Common myeloid progenitor, CD34-positive (primary cell): Measurements from ENCODE around the gene GNPDA1.

Experiments
- CTCF ChIA-PET: fragments of 350-600 bp; sonication (Branson Sonifier 250); formaldehyde crosslinking; loops from one replicate; lab custom pipeline; 2021; ENCODE audit warnings: antibody characterized with exemption; lab: Charles Lee
- POLR2A ChIA-PET: fragments of 350-600 bp; sonication (Branson Sonifier 250); formaldehyde crosslinking; loops from one replicate; lab custom pipeline; 2021; ENCODE audit warnings: antibody characterized with exemption; lab: Charles Lee
- DNase-seq, 3 donors: peaks; one replicate each; pipeline versions ENCODE4 v3.0.0 to v3.0.0-alpha.2; 2013
- H3K27ac ChIP-seq, 2 experiments: 1 replicate in 1 of 2; 2 replicates in 1 of 2; pipeline ENCODE4 v1.7.0; 2013; ENCODE audit warnings: inconsistent platforms in 2 of 2, low read length in 2 of 2, mild to moderate bottlenecking in 2 of 2, low read depth in 1 of 2, moderate library complexity in 1 of 2; ENCODE audit not compliant: severe bottlenecking in 2 of 2, insufficient read depth in 1 of 2, poor library complexity in 1 of 2
- H3K27me3 ChIP-seq, 5 experiments: replicated peaks in 2 of 5; 1 replicate in 3 of 5; 2 replicates in 2 of 5; pipeline versions ENCODE4 v1.6.1 to v1.7.0; 2013; ENCODE audit warnings: low read length in 4 of 5, mild to moderate bottlenecking in 2 of 5, moderate library complexity in 2 of 5, inconsistent platforms in 1 of 5; ENCODE audit not compliant: insufficient read depth in 5 of 5, control insufficient read depth in 4 of 5
- H3K36me3 ChIP-seq, 4 experiments: 1 replicate in 2 of 4; 2 replicates in 2 of 4; pipeline versions ENCODE4 v1.6.1 to v1.7.0; 2013; ENCODE audit warnings: low read length in 3 of 4, control low read depth in 1 of 4, mild to moderate bottlenecking in 1 of 4; ENCODE audit not compliant: control insufficient read depth in 4 of 4, insufficient read depth in 4 of 4
- H3K4me1 ChIP-seq, 4 experiments: 1 replicate in 3 of 4; 2 replicates in 1 of 4; pipeline versions ENCODE4 v1.6.1 to v1.7.1; 2013; ENCODE audit warnings: low read length in 3 of 4, mild to moderate bottlenecking in 3 of 4, control low read depth in 1 of 4, inconsistent platforms in 1 of 4, moderate library complexity in 1 of 4; ENCODE audit not compliant: control insufficient read depth in 4 of 4, insufficient read depth in 4 of 4; ENCODE audit errors: control extremely low read depth in 1 of 4
- H3K4me3 ChIP-seq, 7 experiments: 1 replicate in 4 of 7; 2 replicates in 3 of 7; pipeline versions ENCODE4 v1.5.1 to v1.7.0; 2013; ENCODE audit warnings: mild to moderate bottlenecking in 7 of 7, low read length in 6 of 7, moderate library complexity in 6 of 7, inconsistent platforms in 2 of 7, low read depth in 2 of 7, control low read depth in 1 of 7; ENCODE audit not compliant: insufficient read depth in 4 of 7, control insufficient read depth in 1 of 7; ENCODE audit errors: extremely low read depth in 1 of 7
- H3K9me3 ChIP-seq, 5 experiments: 1 replicate in 4 of 5; 2 replicates in 1 of 5; pipeline versions ENCODE4 v1.6.1 to v1.7.1; 2013; ENCODE audit warnings: low read length in 4 of 5, mild to moderate bottlenecking in 2 of 5, inconsistent platforms in 1 of 5, low read depth in 1 of 5, moderate library complexity in 1 of 5; ENCODE audit not compliant: control insufficient read depth in 4 of 5, insufficient read depth in 2 of 5; ENCODE audit errors: control extremely low read depth in 1 of 5
- WGBS: methylation state at CpG from one replicate; pipeline ENCODE4 v1.1.5; 2013; ENCODE audit not compliant: insufficient coverage; 5-methylcytosine and 5-hydroxymethylcytosine counted together

Gene GNPDA1

GRCh38 chr5:141995656-141996055 lies 17.2 kb downstream of the GNPDA1 start:
- H3K27me3 ChIP-seq, result no peaks in the 10 kb centered on the region
- no peak overlapping the region for H3K27ac ChIP-seq
- 100% methylated on average over 3 of the region's 3 CpGs for WGBS
- no peak for DNase-seq
- ChIA-PET CTCF (interaction anchor here (0.8 to 2.0 kb wide), 4 partner anchors 15 to 152 kb away, joined by 3 to 15 read pairs (median 7); no protein-coding TSS in a partner anchor), POLR2A (no interaction called here)
- H3K4me3 ChIP-seq, result no peak overlapping the region
- H3K9me3 ChIP-seq, result no peaks in the 10 kb centered on the region
- H3K36me3 ChIP-seq, result peaks cover 7 to 31% (median 17%) of the 10 kb centered on the region in 4 experiments
- H3K4me1 ChIP-seq, result no peaks in the 10 kb centered on the region

GRCh38 chr5:141994511-141995136 lies 18.2 kb downstream of the GNPDA1 start:
- DNase-seq, result no peak
- CTCF ChIA-PET, result interaction anchor here (0.8 to 2.1 kb wide), 6 partner anchors 9 to 153 kb away, joined by 3 to 15 read pairs (median 6); no protein-coding TSS in a partner anchor
- POLR2A ChIA-PET, result no interaction called here

GRCh38 chr5:141992349-141992963 lies 20.4 kb downstream of the GNPDA1 start:
- Histone ChIP-seq H3K36me3 (peaks cover 8 to 34% (median 20%) of the 10 kb centered on the region in 4 experiments), H3K4me1 (no peaks in the 10 kb centered on the region), H3K27ac (no peak overlapping the region), H3K27me3 (no peaks in the 10 kb centered on the region), H3K4me3 (no peak overlapping the region), H3K9me3 (no peaks in the 10 kb centered on the region)
- ChIA-PET CTCF (interaction anchor here (0.7 to 6.4 kb wide), 17 partner anchors 11 to 301 kb away, joined by 3 to 163 read pairs (median 4); no protein-coding TSS in a partner anchor), POLR2A (interaction anchor here (1.0 kb wide), 1 partner anchor 24 kb away, joined by 3 read pairs; the partner anchor contains the start of gene RNF14)
- WGBS, result no CpG with 5 or more reads among the region's 2 CpGs
- DNase-seq, result peak; percentile 68 to 83 (median 72)

More at GRCh38 chr5:141994511-141995136, 18.2 kb downstream of the GNPDA1 start:
- Histone ChIP-seq H3K9me3 (no peaks in the 10 kb centered on the region), H3K27ac (no peak overlapping the region), H3K27me3 (no peaks in the 10 kb centered on the region), H3K4me1 (no peaks in the 10 kb centered on the region), H3K36me3 (peaks cover 8 to 32% (median 18%) of the 10 kb centered on the region in 4 experiments), H3K4me3 (no peak overlapping the region)
- 75% methylated on average over 4 of the region's 4 CpGs for WGBS

GRCh38 chr5:141989720-141990119 lies 23.1 kb downstream of the GNPDA1 start:
- no CpG with 5 or more reads among the region's 1 CpG for WGBS
- Histone ChIP-seq H3K4me1 (no peaks in the 10 kb centered on the region), H3K36me3 (peaks cover 16 to 58% (median 29%) of the 10 kb centered on the region in 4 experiments), H3K27ac (no peak overlapping the region), H3K4me3 (no peak overlapping the region), H3K27me3 (no peaks in the 10 kb centered on the region), H3K9me3 (no peaks in the 10 kb centered on the region)
- ChIA-PET CTCF (interaction anchor here (0.7 to 6.4 kb wide), 17 partner anchors 9 to 709 kb away, joined by 3 to 163 read pairs (median 6); partner anchors contain the start of gene RNF14), POLR2A (no interaction called here)
- no peak for DNase-seq

- Histone ChIP-seq H3K9me3 (no peaks in the 10 kb centered on the region), H3K36me3 (peaks cover 13 to 55% (median 37%) of the 10 kb centered on the region in 4 experiments), H3K4me3 (no peak overlapping the region), H3K27ac (no peak overlapping the region), H3K4me1 (no peaks in the 10 kb centered on the region), H3K27me3 (no peaks in the 10 kb centered on the region)
- CTCF ChIA-PET, result interaction anchor here (0.7 to 2.2 kb wide), 11 partner anchors 9 to 388 kb away, joined by 3 to 10 read pairs (median 4); partner anchors contain the start of gene RNF14
- no peak for DNase-seq
- POLR2A ChIA-PET, result no interaction called here
Observed at GRCh38 chr5:141986072-141986471, 26.8 kb downstream of the GNPDA1 start.

- Histone ChIP-seq H3K4me1 (no peaks in the 10 kb centered on the region), H3K27me3 (no peaks in the 10 kb centered on the region), H3K4me3 (no peak overlapping the region), H3K27ac (no peak overlapping the region), H3K36me3 (peaks cover 30 to 78% (median 56%) of the 10 kb centered on the region in 4 experiments), H3K9me3 (no peaks in the 10 kb centered on the region)
- POLR2A ChIA-PET, result no interaction called here
- CTCF ChIA-PET, result no interaction called here
- no CpG with 5 or more reads among the region's 2 CpGs for WGBS
- DNase-seq, result no peak
Observed at GRCh38 chr5:141982626-141983025, 30.2 kb downstream of the GNPDA1 start.

GRCh38 chr5:141978389-141978788 lies 34.4 kb downstream of the GNPDA1 start:
- Histone ChIP-seq H3K4me1 (no peaks in the 10 kb centered on the region), H3K9me3 (no peaks in the 10 kb centered on the region), H3K27me3 (no peaks in the 10 kb centered on the region), H3K27ac (no peak overlapping the region), H3K4me3 (no peak overlapping the region), H3K36me3 (peaks cover 23 to 59% (median 41%) of the 10 kb centered on the region in 4 experiments)
- POLR2A ChIA-PET, result interaction anchor here (1.3 kb wide), 1 partner anchor 9 kb away, joined by 4 read pairs; no protein-coding TSS in a partner anchor
- CTCF ChIA-PET, result interaction anchor here (0.6 to 4.2 kb wide), 7 partner anchors 8 to 287 kb away, joined by 3 to 17 read pairs (median 6); partner anchors contain the start of gene RNF14
- no peak for DNase-seq
